B cell (primary cell): Measurements from ENCODE around the gene TUBA4B. TPM values are rescaled to one million over a fixed set of nuclear protein-coding genes. Genes with fewer than 3 reads are reported as not detected.

Experiments
- ATAC-seq: fragments of 200-7000 bp; cut with Tn5 transposase; one replicate; pipeline ENCODE4 v1.10.0; 2021; ENCODE audit warnings: low read depth, mild to moderate bottlenecking, moderate number of reproducible peaks, moderate library complexity
- CTCF ChIA-PET: fragments of 350-600 bp; sonication (Branson Sonifier 250); formaldehyde crosslinking; loops from one replicate; lab custom pipeline; 2021; ENCODE audit warnings: antibody characterized with exemption, inconsistent platforms; lab: Charles Lee
- POLR2A ChIA-PET: fragments of 350-600 bp; sonication (Branson Sonifier 250); formaldehyde crosslinking; loops from one replicate; lab custom pipeline; 2021; ENCODE audit warnings: antibody characterized with exemption; lab: Charles Lee
- DNase-seq: peaks from one replicate; pipeline ENCODE4 v3.0.0; 2013
- H2AFZ ChIP-seq: 2 replicates; pipeline ENCODE4 v1.6.1; 2012; ENCODE audit warnings: mild to moderate bottlenecking, low read depth, low read length; ENCODE audit not compliant: insufficient read depth, poor library complexity, severe bottlenecking
- H3K27ac ChIP-seq, 2 donors: 1 replicate in 1 of 2; 2 replicates in 1 of 2; pipeline ENCODE4 v1.5.1; 2012 to 2013; ENCODE audit warnings: low read length in 2 of 2, mild to moderate bottlenecking in 2 of 2, moderate library complexity in 1 of 2
- H3K27me3 ChIP-seq, 4 experiments: fragments of 200-600 bp in 1 of 4; sonication (generic) in 1 of 4; replicated peaks in 1 of 4; 1 replicate in 2 of 4; 2 replicates in 2 of 4; pipeline versions ENCODE4 v1.6.1 to v1.7.0; 2013 to 2016; ENCODE audit warnings: low read length in 3 of 4, mild to moderate bottlenecking in 2 of 4, mixed read lengths in 1 of 4, moderate library complexity in 1 of 4; ENCODE audit not compliant: insufficient read depth in 4 of 4, control insufficient read depth in 3 of 4; ENCODE audit errors: control extremely low read depth in 1 of 4
- H3K36me3 ChIP-seq, 2 experiments: replicated peaks in 1 of 2; 1 replicate in 1 of 2; 2 replicates in 1 of 2; pipeline versions ENCODE4 v1.6.1 to v1.7.1; 2013; ENCODE audit warnings: low read length in 1 of 2; ENCODE audit not compliant: insufficient read depth in 2 of 2, control insufficient read depth in 1 of 2; ENCODE audit errors: control extremely low read depth in 1 of 2, extremely low read depth in 1 of 2
- H3K4me1 ChIP-seq, 2 donors: fragments of 200-600 bp in 1 of 2; sonication (generic) in 1 of 2; 1 replicate in 1 of 2; 2 replicates in 1 of 2; pipeline versions ENCODE4 v1.5.1 to v1.6.1; 2013 to 2017; ENCODE audit warnings: low read length in 2 of 2; ENCODE audit not compliant: control insufficient read depth in 2 of 2, insufficient read depth in 2 of 2
- H3K4me2 ChIP-seq: replicated peaks from 2 replicates; pipeline ENCODE3; 2012; ENCODE audit warnings: mild to moderate bottlenecking, low read depth, low read length; ENCODE audit not compliant: poor library complexity, severe bottlenecking
- H3K4me3 ChIP-seq, 5 experiments: fragments of 200-600 bp in 1 of 5; sonication (generic) in 1 of 5; 1 replicate in 3 of 5; 2 replicates in 2 of 5; pipeline versions ENCODE4 v1.5.1 to v1.7.0; 2011 to 2016; ENCODE audit warnings: low read length in 4 of 5, mild to moderate bottlenecking in 4 of 5, low read depth in 2 of 5, control low read depth in 1 of 5, moderate library complexity in 1 of 5; ENCODE audit not compliant: insufficient read depth in 1 of 5; ENCODE audit errors: control extremely low read depth in 1 of 5, extremely low read depth in 1 of 5
- H3K79me2 ChIP-seq: fragments of 200-600 bp; sonication (generic); one replicate; pipeline ENCODE4 v1.6.0; 2016; ENCODE audit warnings: low read length; ENCODE audit not compliant: control insufficient read depth, insufficient read depth
- H3K9ac ChIP-seq: fragments of 200-600 bp; sonication (generic); 2 replicates; pipeline ENCODE4 v1.6.1; 2017; ENCODE audit warnings: mild to moderate bottlenecking, low read length, moderate library complexity
- H3K9me3 ChIP-seq, 3 donors: one replicate each; pipeline versions ENCODE4 v1.6.1 to v1.7.1; 2013; ENCODE audit warnings: low read length in 2 of 3; ENCODE audit not compliant: control insufficient read depth in 2 of 3, insufficient read depth in 1 of 3; ENCODE audit errors: control extremely low read depth in 1 of 3
- H4K20me1 ChIP-seq: 2 replicates; pipeline ENCODE4 v1.6.0; 2012; ENCODE audit warnings: mild to moderate bottlenecking, low read length; ENCODE audit not compliant: insufficient read depth, control insufficient read depth, poor library complexity, severe bottlenecking
- H3K27ac Mint-ChIP-seq: one replicate; pipeline ENCODE4 v1.8.0; 2021; ENCODE audit warnings: mixed read lengths
- H3K27me3 Mint-ChIP-seq: one replicate; pipeline ENCODE4 v1.8.0; 2021; ENCODE audit warnings: mixed read lengths
- H3K4me1 Mint-ChIP-seq: one replicate; pipeline ENCODE4 v1.8.0; 2021; ENCODE audit warnings: mixed read lengths
- H3K4me3 Mint-ChIP-seq: one replicate; pipeline ENCODE4 v1.8.0; 2021; ENCODE audit warnings: mixed read lengths
- H3K9me3 Mint-ChIP-seq: one replicate; pipeline ENCODE4 v1.8.0; 2022; ENCODE audit warnings: mixed read lengths; ENCODE audit not compliant: insufficient read depth
- EZH2 ChIP-seq: IDR thresholded peaks from 2 replicates; pipeline ENCODE4 v1.6.1; 2012; ENCODE audit warnings: borderline replicate concordance, low read depth, mild to moderate bottlenecking, moderate library complexity, low read length; ENCODE audit not compliant: insufficient read depth, poor library complexity, severe bottlenecking
- WGBS: methylation state at CpG from one replicate; pipeline ENCODE4 v1.1.5; 2013; ENCODE audit warnings: missing lambda C conversion rate; ENCODE audit not compliant: insufficient coverage; 5-methylcytosine and 5-hydroxymethylcytosine counted together
- intact Hi-C: fragments of 100-400 bp; cut with micrococcal nuclease; formaldehyde crosslinking; loops from one replicate; pipeline ENCODE4 v1.10.0; 2022
- polyA plus RNA-seq: library from polyadenylated mRNA; depleted of rRNA; stranded (reverse); fragments of >200 nt; gene quantifications from 2 replicates; pipeline ENCODE4 v1.2.3, GENCODE V29; 2012
- total RNA-seq, 2 donors: library from RNA; stranded (reverse); fragments of 120-200 nt in 1 of 2; gene quantifications; 1 replicate in 1 of 2; 2 replicates in 1 of 2; pipeline versions ENCODE4 v1.2.3 to v1.2.4, GENCODE V29; 2013 to 2022
- TF ChIP-seq, protein P1 (sequence below): fragments of 200-600 bp; IDR thresholded peaks from one replicate; pipeline ENCODE4 v1.8.0; 2022; ENCODE audit warnings: antibody characterized with exemption, mild to moderate bottlenecking

The TUBA4B gene
- total and polyA plus RNA-seq, 2 donors (not counting 1 experiment from before 2014, with no cell fraction given) = not detected

DNA sequence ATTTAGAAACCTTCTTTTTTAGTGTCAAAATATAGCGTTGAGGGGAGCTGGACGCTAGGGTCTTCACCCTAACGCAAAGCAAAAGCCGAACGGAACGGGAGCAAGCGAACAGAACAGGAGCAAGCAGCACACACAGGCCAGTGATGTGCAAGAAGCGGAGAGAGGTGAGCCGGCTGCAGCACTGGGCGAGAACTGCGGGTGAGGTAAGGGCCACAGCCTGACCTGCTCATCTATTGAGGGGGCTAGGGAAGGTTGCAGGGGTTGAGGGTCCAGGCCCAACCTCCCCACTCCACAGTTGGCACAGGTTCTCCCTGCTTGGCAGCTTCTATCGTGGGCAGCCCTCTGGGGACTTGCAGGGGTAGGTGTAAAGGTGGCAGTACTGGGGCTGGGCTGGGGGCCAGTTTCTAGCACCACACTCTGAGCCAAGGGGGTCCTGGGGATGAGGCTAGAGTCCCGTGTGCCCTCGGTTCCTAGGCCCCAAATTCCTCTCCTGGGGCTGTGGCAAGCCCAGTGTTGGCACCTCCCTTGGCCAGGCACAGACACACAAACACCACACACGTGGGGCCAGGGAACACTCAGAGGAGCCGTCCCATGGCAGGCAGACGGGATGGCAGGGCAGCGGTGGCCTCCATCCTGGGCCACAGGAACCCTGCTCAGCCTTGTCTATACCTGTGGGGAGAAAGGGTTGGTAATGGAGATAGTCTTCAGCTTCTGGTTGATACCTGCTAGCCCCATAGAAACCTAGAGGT, 33.1 kb upstream of the TUBA4B start:
- POLR2A ChIA-PET = interaction anchor here (1.8 to 3.0 kb wide), 3 partner anchors 29 to 59 kb away, joined by 8 to 30 read pairs (median 12); partner anchors contain the start of genes DNAJB2, TUBA4A and TUBA4B
- Histone ChIP-seq H3K9me3 (no peaks in the 10 kb centered on the region), H3K36me3 (peaks cover 6 to 49% of the 10 kb centered on the region in 2 experiments), H3K4me1 (peaks cover 17 to 21% of the 10 kb centered on the region in 2 donors), H3K9ac (peak overlapping the region; percentile 68), H3K4me2 (peak overlapping the region; percentile 91), H3K27me3 (no peaks in the 10 kb centered on the region), H4K20me1 (peaks cover 45% of the 10 kb centered on the region), H3K4me3 (peak overlapping the region in 1 of 5 experiments; percentile 66), H3K79me2 (peaks cover 4% of the 10 kb centered on the region), H3K27ac (no peak overlapping the region), H2AFZ (no peak overlapping the region)
- intact Hi-C loops = loop anchor here (1.0 to 2.0 kb wide), 4 partner anchors 9 to 75 kb away; partner anchors contain the start of genes ANKZF1, ATG9A, NHEJ1 and ZFAND2B
- Mint-ChIP-seq H3K27me3 (no peaks in the 10 kb centered on the region), H3K4me1 (peaks cover 20% of the 10 kb centered on the region), H3K27ac (peak overlapping the region; percentile 34), H3K4me3 (peak overlapping the region; percentile 87), H3K9me3 (no peaks in the 10 kb centered on the region)
- WGBS = 94% methylated on average over 15 of the region's 18 CpGs
- CTCF ChIA-PET = interaction anchor here (1.0 to 1.7 kb wide), 5 partner anchors 14 to 58 kb away, joined by 3 to 10 read pairs (median 4); partner anchors contain the start of genes TUBA4B and ZFAND2B
- DNase-seq (no peak), ATAC-seq (no peak)
- no peak for TF ChIP-seq EZH2
- TF ChIP-seq, protein P1, sequence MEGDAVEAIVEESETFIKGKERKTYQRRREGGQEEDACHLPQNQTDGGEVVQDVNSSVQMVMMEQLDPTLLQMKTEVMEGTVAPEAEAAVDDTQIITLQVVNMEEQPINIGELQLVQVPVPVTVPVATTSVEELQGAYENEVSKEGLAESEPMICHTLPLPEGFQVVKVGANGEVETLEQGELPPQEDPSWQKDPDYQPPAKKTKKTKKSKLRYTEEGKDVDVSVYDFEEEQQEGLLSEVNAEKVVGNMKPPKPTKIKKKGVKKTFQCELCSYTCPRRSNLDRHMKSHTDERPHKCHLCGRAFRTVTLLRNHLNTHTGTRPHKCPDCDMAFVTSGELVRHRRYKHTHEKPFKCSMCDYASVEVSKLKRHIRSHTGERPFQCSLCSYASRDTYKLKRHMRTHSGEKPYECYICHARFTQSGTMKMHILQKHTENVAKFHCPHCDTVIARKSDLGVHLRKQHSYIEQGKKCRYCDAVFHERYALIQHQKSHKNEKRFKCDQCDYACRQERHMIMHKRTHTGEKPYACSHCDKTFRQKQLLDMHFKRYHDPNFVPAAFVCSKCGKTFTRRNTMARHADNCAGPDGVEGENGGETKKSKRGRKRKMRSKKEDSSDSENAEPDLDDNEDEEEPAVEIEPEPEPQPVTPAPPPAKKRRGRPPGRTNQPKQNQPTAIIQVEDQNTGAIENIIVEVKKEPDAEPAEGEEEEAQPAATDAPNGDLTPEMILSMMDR = no peak
